ENCODE measurements around the gene GRID2.

The GRID2 gene

GRCh38 chr4:93788712-93789111 is 1484.9 kb downstream of the GRID2 start:
- H3K36me3 ChIP-seq (ENCODE audit: control insufficient read depth in 5 of 5, insufficient read depth in 5 of 5, low read length in 5 of 5) = no peaks in the 10 kb centered on the region

GRCh38 chr4:93791570-93792195 is 1487.9 kb downstream of the GRID2 start:
- Histone ChIP-seq H3K4me1 (ENCODE audit: control insufficient read depth in 5 of 5, insufficient read depth in 5 of 5, low read length in 5 of 5) (no peaks in the 10 kb centered on the region), H3K9ac (ENCODE audit: low read length in 5 of 5) (no peak overlapping the region), H3K27me3 (ENCODE audit: control insufficient read depth in 5 of 5, insufficient read depth in 4 of 5, low read length in 5 of 5) (peaks cover 0 to 5% (median 0%) of the 10 kb centered on the region in 5 donors), H3K4me3 (ENCODE audit: low read depth in 1 of 5, low read length in 5 of 5) (no peak overlapping the region), H3K36me3 (ENCODE audit: control insufficient read depth in 5 of 5, insufficient read depth in 5 of 5, low read length in 5 of 5) (no peaks in the 10 kb centered on the region), H3K27ac (ENCODE audit: low read depth, low read length) (no peak overlapping the region), H3K9me3 (ENCODE audit: control insufficient read depth in 5 of 5, low read length in 5 of 5) (no peaks in the 10 kb centered on the region)

More at GRCh38 chr4:93788712-93789111, 1484.9 kb downstream of the GRID2 start:
- no peak overlapping the region for H3K4me3 ChIP-seq (ENCODE audit: low read depth in 1 of 5, low read length in 5 of 5)
- H3K9ac ChIP-seq (ENCODE audit: low read length in 5 of 5) = no peak overlapping the region
- H3K9me3 ChIP-seq (ENCODE audit: control insufficient read depth in 5 of 5, low read length in 5 of 5) = no peaks in the 10 kb centered on the region
- H3K27me3 ChIP-seq (ENCODE audit: control insufficient read depth in 5 of 5, insufficient read depth in 4 of 5, low read length in 5 of 5) = no peaks in the 10 kb centered on the region
- no peaks in the 10 kb centered on the region for H3K4me1 ChIP-seq (ENCODE audit: control insufficient read depth in 5 of 5, insufficient read depth in 5 of 5, low read length in 5 of 5)
- no peak overlapping the region for H3K27ac ChIP-seq (ENCODE audit: low read depth, low read length)

- H3K36me3 ChIP-seq (ENCODE audit: control insufficient read depth in 5 of 5, insufficient read depth in 5 of 5, low read length in 5 of 5) = no peaks in the 10 kb centered on the region
- H3K4me3 ChIP-seq (ENCODE audit: low read depth in 1 of 5, low read length in 5 of 5) = no peak overlapping the region
- no peaks in the 10 kb centered on the region for H3K9me3 ChIP-seq (ENCODE audit: control insufficient read depth in 5 of 5, low read length in 5 of 5)
- H3K27ac ChIP-seq (ENCODE audit: low read depth, low read length) = no peak overlapping the region
- peaks cover 0 to 4% (median 0%) of the 10 kb centered on the region in 5 donors for H3K27me3 ChIP-seq (ENCODE audit: control insufficient read depth in 5 of 5, insufficient read depth in 4 of 5, low read length in 5 of 5)
- H3K4me1 ChIP-seq (ENCODE audit: control insufficient read depth in 5 of 5, insufficient read depth in 5 of 5, low read length in 5 of 5) = no peaks in the 10 kb centered on the region
- H3K9ac ChIP-seq (ENCODE audit: low read length in 5 of 5) = no peak overlapping the region
Observed at GRCh38 chr4:93802045-93802444, 1498.3 kb downstream of the GRID2 start.

GRCh38 chr4:93809773-93810172 is 1506.0 kb downstream of the GRID2 start:
- Histone ChIP-seq H3K4me3 (ENCODE audit: low read depth in 1 of 5, low read length in 5 of 5) (no peak overlapping the region), H3K9me3 (ENCODE audit: control insufficient read depth in 5 of 5, low read length in 5 of 5) (no peaks in the 10 kb centered on the region), H3K9ac (ENCODE audit: low read length in 5 of 5) (no peak overlapping the region), H3K36me3 (ENCODE audit: control insufficient read depth in 5 of 5, insufficient read depth in 5 of 5, low read length in 5 of 5) (no peaks in the 10 kb centered on the region), H3K27me3 (ENCODE audit: control insufficient read depth in 5 of 5, insufficient read depth in 4 of 5, low read length in 5 of 5) (peaks cover 0 to 8% (median 0%) of the 10 kb centered on the region in 5 donors), H3K27ac (ENCODE audit: low read depth, low read length) (no peak overlapping the region), H3K4me1 (ENCODE audit: control insufficient read depth in 5 of 5, insufficient read depth in 5 of 5, low read length in 5 of 5) (peaks cover 0 to 3% (median 0%) of the 10 kb centered on the region in 5 donors)

- no peak overlapping the region for H3K27ac ChIP-seq (ENCODE audit: low read depth, low read length)
Observed at GRCh38 chr4:93810340-93810992, 1506.7 kb downstream of the GRID2 start.

GRCh38 chr4:93813092-93813491 is 1509.3 kb downstream of the GRID2 start:
- H3K4me3 ChIP-seq (ENCODE audit: low read depth in 1 of 5, low read length in 5 of 5) = no peak overlapping the region

More at GRCh38 chr4:93810340-93810992, 1506.7 kb downstream of the GRID2 start:
- Histone ChIP-seq H3K36me3 (ENCODE audit: control insufficient read depth in 5 of 5, insufficient read depth in 5 of 5, low read length in 5 of 5) (no peaks in the 10 kb centered on the region), H3K9me3 (ENCODE audit: control insufficient read depth in 5 of 5, low read length in 5 of 5) (no peaks in the 10 kb centered on the region), H3K4me1 (ENCODE audit: control insufficient read depth in 5 of 5, insufficient read depth in 5 of 5, low read length in 5 of 5) (peaks cover 0 to 3% (median 0%) of the 10 kb centered on the region in 5 donors), H3K9ac (ENCODE audit: low read length in 5 of 5) (no peak overlapping the region), H3K27me3 (ENCODE audit: control insufficient read depth in 5 of 5, insufficient read depth in 4 of 5, low read length in 5 of 5) (peaks cover 0 to 8% (median 0%) of the 10 kb centered on the region in 5 donors), H3K4me3 (ENCODE audit: low read depth in 1 of 5, low read length in 5 of 5) (no peak overlapping the region)

GRCh38 chr4:93814141-93814540 is 1510.4 kb downstream of the GRID2 start:
- no peak overlapping the region for H3K4me3 ChIP-seq (ENCODE audit: low read depth in 1 of 5, low read length in 5 of 5)
- no peaks in the 10 kb centered on the region for H3K36me3 ChIP-seq (ENCODE audit: control insufficient read depth in 5 of 5, insufficient read depth in 5 of 5, low read length in 5 of 5)
- no peak overlapping the region for H3K9ac ChIP-seq (ENCODE audit: low read length in 5 of 5)
- peaks cover 0 to 3% (median 0%) of the 10 kb centered on the region in 5 donors for H3K4me1 ChIP-seq (ENCODE audit: control insufficient read depth in 5 of 5, insufficient read depth in 5 of 5, low read length in 5 of 5)
- H3K27me3 ChIP-seq (ENCODE audit: control insufficient read depth in 5 of 5, insufficient read depth in 4 of 5, low read length in 5 of 5) = peaks cover 0 to 8% (median 0%) of the 10 kb centered on the region in 5 donors
- H3K27ac ChIP-seq (ENCODE audit: low read depth, low read length) = no peak overlapping the region
- H3K9me3 ChIP-seq (ENCODE audit: control insufficient read depth in 5 of 5, low read length in 5 of 5) = no peaks in the 10 kb centered on the region

More at GRCh38 chr4:93813092-93813491, 1509.3 kb downstream of the GRID2 start:
- Histone ChIP-seq H3K27ac (ENCODE audit: low read depth, low read length) (no peak overlapping the region), H3K27me3 (ENCODE audit: control insufficient read depth in 5 of 5, insufficient read depth in 4 of 5, low read length in 5 of 5) (peaks cover 0 to 8% (median 0%) of the 10 kb centered on the region in 5 donors), H3K36me3 (ENCODE audit: control insufficient read depth in 5 of 5, insufficient read depth in 5 of 5, low read length in 5 of 5) (no peaks in the 10 kb centered on the region), H3K9me3 (ENCODE audit: control insufficient read depth in 5 of 5, low read length in 5 of 5) (no peaks in the 10 kb centered on the region), H3K4me1 (ENCODE audit: control insufficient read depth in 5 of 5, insufficient read depth in 5 of 5, low read length in 5 of 5) (peaks cover 0 to 3% (median 0%) of the 10 kb centered on the region in 5 donors), H3K9ac (ENCODE audit: low read length in 5 of 5) (no peak overlapping the region)

GRCh38 chr4:93814722-93815121 is 1511.0 kb downstream of the GRID2 start:
- Histone ChIP-seq H3K4me3 (ENCODE audit: low read depth in 1 of 5, low read length in 5 of 5) (no peak overlapping the region), H3K27ac (ENCODE audit: low read depth, low read length) (no peak overlapping the region), H3K9ac (ENCODE audit: low read length in 5 of 5) (no peak overlapping the region), H3K36me3 (ENCODE audit: control insufficient read depth in 5 of 5, insufficient read depth in 5 of 5, low read length in 5 of 5) (no peaks in the 10 kb centered on the region), H3K27me3 (ENCODE audit: control insufficient read depth in 5 of 5, insufficient read depth in 4 of 5, low read length in 5 of 5) (peaks cover 0 to 8% (median 0%) of the 10 kb centered on the region in 5 donors), H3K4me1 (ENCODE audit: control insufficient read depth in 5 of 5, insufficient read depth in 5 of 5, low read length in 5 of 5) (peaks cover 0 to 3% (median 0%) of the 10 kb centered on the region in 5 donors), H3K9me3 (ENCODE audit: control insufficient read depth in 5 of 5, low read length in 5 of 5) (no peaks in the 10 kb centered on the region)

All from subcutaneous abdominal adipose tissue (tissue), 5 donors.